ENCODE results near the gene WSCD2. TPM values are rescaled to one million over a fixed set of nuclear protein-coding genes. Genes with fewer than 3 reads are reported as not detected.

The WSCD2 gene
- total RNA-seq, 3 donors from 2014 or later: 0.33 to 0.48 (median 0.44) TPM

DNA sequence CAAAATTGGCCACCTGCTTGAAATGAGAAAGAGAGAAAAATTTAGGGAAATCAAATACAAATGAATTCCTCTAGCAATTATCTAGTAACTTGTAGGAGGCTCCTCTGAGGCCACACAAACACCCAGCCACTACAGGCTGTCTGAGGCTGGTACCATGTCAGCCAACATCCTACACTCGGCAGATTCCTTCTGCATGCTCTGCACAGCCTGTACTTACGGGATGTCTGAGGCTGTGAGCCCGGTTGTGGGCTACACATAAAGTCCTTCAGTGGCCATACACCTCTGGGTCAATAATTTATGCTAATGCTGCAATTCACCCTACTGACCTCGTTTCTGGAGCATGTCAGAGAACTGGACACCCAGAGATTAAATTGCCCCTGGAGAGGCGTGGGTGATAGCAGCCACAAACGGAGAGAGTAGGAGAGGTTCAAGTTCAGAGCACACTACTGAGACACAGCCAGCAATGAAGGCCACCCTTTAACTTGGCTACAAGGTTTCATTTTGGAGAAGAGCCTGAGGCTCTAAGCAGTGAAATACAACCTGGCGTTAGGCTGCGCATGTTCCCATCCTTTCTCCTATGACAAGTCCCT lies 28.9 kb downstream of the WSCD2 start:
- intact Hi-C loops (cut with DNase I; ENCODE audit: low total_unique reads): no loop called here
- no peaks in the 10 kb centered on the region for H3K9me3 ChIP-seq
- no peak for DNase-seq (ENCODE audit: low spot score in 2 of 2)
- no peaks in the 10 kb centered on the region for H3K36me3 ChIP-seq
- H3K27ac ChIP-seq: no peak overlapping the region
- TF ChIP-seq POLR2AphosphoS5 (IDR thresholded peaks at IDR 0.05) (no peak), POLR2A (IDR thresholded peaks at IDR 0.05) (no peak)
- TF ChIP-seq, protein P1, sequence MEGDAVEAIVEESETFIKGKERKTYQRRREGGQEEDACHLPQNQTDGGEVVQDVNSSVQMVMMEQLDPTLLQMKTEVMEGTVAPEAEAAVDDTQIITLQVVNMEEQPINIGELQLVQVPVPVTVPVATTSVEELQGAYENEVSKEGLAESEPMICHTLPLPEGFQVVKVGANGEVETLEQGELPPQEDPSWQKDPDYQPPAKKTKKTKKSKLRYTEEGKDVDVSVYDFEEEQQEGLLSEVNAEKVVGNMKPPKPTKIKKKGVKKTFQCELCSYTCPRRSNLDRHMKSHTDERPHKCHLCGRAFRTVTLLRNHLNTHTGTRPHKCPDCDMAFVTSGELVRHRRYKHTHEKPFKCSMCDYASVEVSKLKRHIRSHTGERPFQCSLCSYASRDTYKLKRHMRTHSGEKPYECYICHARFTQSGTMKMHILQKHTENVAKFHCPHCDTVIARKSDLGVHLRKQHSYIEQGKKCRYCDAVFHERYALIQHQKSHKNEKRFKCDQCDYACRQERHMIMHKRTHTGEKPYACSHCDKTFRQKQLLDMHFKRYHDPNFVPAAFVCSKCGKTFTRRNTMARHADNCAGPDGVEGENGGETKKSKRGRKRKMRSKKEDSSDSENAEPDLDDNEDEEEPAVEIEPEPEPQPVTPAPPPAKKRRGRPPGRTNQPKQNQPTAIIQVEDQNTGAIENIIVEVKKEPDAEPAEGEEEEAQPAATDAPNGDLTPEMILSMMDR (IDR thresholded peaks at IDR 0.05): no peak
- peaks cover 0 to 12% of the 10 kb centered on the region in 2 donors for H3K27me3 ChIP-seq
- H3K4me1 ChIP-seq: no peaks in the 10 kb centered on the region
- no peak overlapping the region for H3K4me3 ChIP-seq

- no peak for DNase-seq (ENCODE audit: low spot score in 2 of 2)
- Histone ChIP-seq H3K4me3 (no peak overlapping the region), H3K4me1 (no peaks in the 10 kb centered on the region), H3K9me3 (no peaks in the 10 kb centered on the region), H3K27me3 (peaks cover 0 to 12% of the 10 kb centered on the region in 2 donors), H3K27ac (no peak overlapping the region), H3K36me3 (no peaks in the 10 kb centered on the region)
- intact Hi-C loops (cut with DNase I; ENCODE audit: low total_unique reads): no loop called here
- TF ChIP-seq POLR2A (IDR thresholded peaks at IDR 0.05) (no peak), POLR2AphosphoS5 (IDR thresholded peaks at IDR 0.05) (no peak)
- TF ChIP-seq, protein P1 (IDR thresholded peaks at IDR 0.05): no peak
Measured at GRCh38 chr12:108162207-108162606, 33.1 kb downstream of the WSCD2 start.

- H3K9me3 ChIP-seq: no peaks in the 10 kb centered on the region
- H3K4me3 ChIP-seq: no peak overlapping the region
- no peak overlapping the region for H3K27ac ChIP-seq
- DNase-seq (ENCODE audit: low spot score in 2 of 2): no peak
- no peaks in the 10 kb centered on the region for H3K36me3 ChIP-seq
- no peaks in the 10 kb centered on the region for H3K4me1 ChIP-seq
- H3K27me3 ChIP-seq: peaks cover 0 to 10% of the 10 kb centered on the region in 2 donors
- intact Hi-C loops (cut with DNase I; ENCODE audit: low total_unique reads): no loop called here
- TF ChIP-seq POLR2AphosphoS5 (IDR thresholded peaks at IDR 0.05) (no peak), POLR2A (IDR thresholded peaks at IDR 0.05) (no peak)
- TF ChIP-seq, protein P1 (IDR thresholded peaks at IDR 0.05): no peak
Measured at GRCh38 chr12:108166505-108166904, 37.4 kb downstream of the WSCD2 start.

DNA sequence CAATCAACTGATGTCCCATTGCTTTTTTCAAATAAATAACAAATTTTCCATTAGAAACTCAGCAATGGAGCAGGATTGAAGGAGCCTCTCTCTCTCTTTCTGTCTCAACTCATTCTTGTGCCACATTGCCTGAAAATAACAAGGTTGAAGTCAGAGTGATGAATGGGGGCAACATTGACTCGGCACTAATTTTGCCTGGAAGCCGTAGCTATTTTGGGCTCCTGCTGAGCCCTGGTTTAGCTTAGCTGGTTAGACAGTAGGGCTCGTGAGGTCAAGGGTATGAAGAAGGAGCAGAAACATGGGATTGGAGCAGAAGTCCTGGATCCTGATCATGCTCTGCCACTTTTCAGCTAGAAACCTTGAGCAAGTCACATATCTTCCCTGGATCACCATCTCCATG lies 38.9 kb downstream of the WSCD2 start:
- no peak overlapping the region for H3K27ac ChIP-seq
- H3K4me1 ChIP-seq: no peaks in the 10 kb centered on the region
- H3K9me3 ChIP-seq: no peaks in the 10 kb centered on the region
- H3K27me3 ChIP-seq: peaks cover 0 to 7% of the 10 kb centered on the region in 2 donors
- H3K36me3 ChIP-seq: no peaks in the 10 kb centered on the region
- intact Hi-C loops (cut with DNase I; ENCODE audit: low total_unique reads): no loop called here
- H3K4me3 ChIP-seq: no peak overlapping the region
- no peak for DNase-seq (ENCODE audit: low spot score in 2 of 2)
- TF ChIP-seq, protein P1 (IDR thresholded peaks at IDR 0.05): no peak
- TF ChIP-seq POLR2A (IDR thresholded peaks at IDR 0.05): no peak
- TF ChIP-seq POLR2AphosphoS5 (IDR thresholded peaks at IDR 0.05): no peak

DNA sequence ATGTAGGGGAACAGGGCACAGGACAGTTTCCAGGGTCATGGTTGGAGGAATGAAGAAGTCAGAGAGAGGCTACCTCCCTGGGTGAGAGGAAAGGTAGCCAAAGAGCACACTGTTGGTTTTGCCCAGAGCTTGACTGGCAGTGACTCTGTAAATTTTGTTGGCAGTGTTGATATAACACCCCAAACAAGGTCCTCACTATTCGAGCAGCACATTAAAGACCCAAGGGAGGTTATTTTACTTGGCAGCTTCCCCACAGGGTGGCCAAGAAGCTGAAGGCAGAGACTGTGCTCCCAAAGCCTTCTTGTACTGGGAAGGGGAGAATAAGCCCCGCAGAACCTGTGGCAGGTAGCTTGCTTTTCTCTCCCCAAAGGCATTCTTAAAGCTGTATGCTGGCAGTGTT lies 40.6 kb downstream of the WSCD2 start:
- Histone ChIP-seq H3K4me1 (no peaks in the 10 kb centered on the region), H3K27ac (no peak overlapping the region), H3K36me3 (no peaks in the 10 kb centered on the region), H3K27me3 (peaks cover 0 to 7% of the 10 kb centered on the region in 2 donors), H3K4me3 (no peak overlapping the region), H3K9me3 (no peaks in the 10 kb centered on the region)
- TF ChIP-seq POLR2AphosphoS5 (IDR thresholded peaks at IDR 0.05): no peak
- TF ChIP-seq, protein P1 (IDR thresholded peaks at IDR 0.05): no peak
- no peak for TF ChIP-seq POLR2A (IDR thresholded peaks at IDR 0.05)
- intact Hi-C loops (cut with DNase I; ENCODE audit: low total_unique reads): no loop called here
- DNase-seq (ENCODE audit: low spot score in 2 of 2): no peak

Data from breast epithelium (tissue), 4 donors.